ENCODE data around the gene RAB40AL.
"Not testable (repeated sequence)": the region's sequence is repeated elsewhere in the genome, so short reads cannot be mapped to it uniquely, and the experiment has no call there.

- not testable (repeated sequence) for TF ChIP-seq TAF1 (IDR thresholded peaks at IDR 0.05; ENCODE audit: low read depth); REST (IDR thresholded peaks at IDR 0.05; ENCODE audit: low read depth); TEAD4 (IDR thresholded peaks at IDR 0.05); MAX (IDR thresholded peaks at IDR 0.05); EGR1 (IDR thresholded peaks at IDR 0.05); TCF12 (IDR thresholded peaks at IDR 0.05; ENCODE audit: low read depth); EP300 (IDR thresholded peaks at IDR 0.05; ENCODE audit: borderline replicate concordance); RAD21 (IDR thresholded peaks at IDR 0.05; ENCODE audit: low read depth); YY1 (IDR thresholded peaks at IDR 0.05; ENCODE audit: low read depth); NFIC (IDR thresholded peaks at IDR 0.05); CREB1 (IDR thresholded peaks at IDR 0.05; ENCODE audit: low read depth); CEBPB (IDR thresholded peaks at IDR 0.05)
Measured at GRCh38 chrX:102936972-102937371, at the start of gene RAB40AL.
